Loucy (cell line): ENCODE measurements around the gene WSCD1.

Experiments used
- CTCF ChIP-seq: fragments of 200-600 bp; sonication (generic); conservative IDR thresholded peaks from 2 replicates; pipeline ENCODE4 v1.5.1; 2014; ENCODE audit warnings: mild to moderate bottlenecking, antibody characterized with exemption, low read length
- EZH2phosphoT487 ChIP-seq: fragments of 200-600 bp; IDR thresholded peaks from 2 replicates; pipeline ENCODE4 v1.6.1; 2018; ENCODE audit warnings: antibody characterized with exemption, mild to moderate bottlenecking, moderate library complexity, borderline replicate concordance

- no peak for TF ChIP-seq CTCF
- TF ChIP-seq EZH2phosphoT487: no peak
Measured at GRCh38 chr17:6094926-6095325, 24.7 kb downstream of the WSCD1 start.
